H1 (cell line): ENCODE measurements around the gene SYPL1. TPM values are rescaled to one million over a fixed set of nuclear protein-coding genes. Genes with fewer than 3 reads are reported as not detected.

Source experiments
- BCL11A ChIP-seq, 2 experiments: IDR thresholded peaks; one replicate each; pipeline ENCODE4 v1.6.1; 2011; ENCODE audit warnings: low read depth in 2 of 2, low read length in 2 of 2, mild to moderate bottlenecking in 2 of 2
- CHD7 ChIP-seq: fragments of 300-600 bp; sonication (generic); IDR thresholded peaks from 2 replicates; pipeline ENCODE4 v1.7.1; 2012; ENCODE audit warnings: low read length, moderate library complexity, mild to moderate bottlenecking, inconsistent platforms; ENCODE audit not compliant: insufficient replicate concordance
- EGR1 ChIP-seq: IDR thresholded peaks from 2 replicates; pipeline ENCODE4 v1.6.1; 2011; ENCODE audit warnings: low read depth, low read length, borderline replicate concordance
- HDAC6 ChIP-seq: IDR thresholded peaks from one replicate; pipeline ENCODE4 v1.7.1; 2012; ENCODE audit warnings: low read depth, mild to moderate bottlenecking, inconsistent platforms, low read length, moderate library complexity
- JUND ChIP-seq: IDR thresholded peaks from 2 replicates; pipeline ENCODE4 v1.6.1; 2011; ENCODE audit warnings: mild to moderate bottlenecking, improper control_type of control experiment, low read length
- POLR2AphosphoS5 ChIP-seq: IDR thresholded peaks from 2 replicates; pipeline ENCODE4 v1.6.1; 2011; ENCODE audit warnings: low read depth, low read length
- RXRA ChIP-seq: IDR thresholded peaks from 2 replicates; pipeline ENCODE4 v1.6.1; 2011; ENCODE audit warnings: low read depth, mild to moderate bottlenecking, low read length, moderate library complexity; ENCODE audit not compliant: insufficient read depth
- SIN3A ChIP-seq, 2 experiments: IDR thresholded peaks in 1 of 2; conservative IDR thresholded peaks in 1 of 2; 2 replicates each; pipeline ENCODE4 v1.6.1; 2011 to 2012; ENCODE audit warnings: low read length in 2 of 2, improper control_type of control experiment in 1 of 2, low read depth in 1 of 2, mild to moderate bottlenecking in 1 of 2
- polyA plus RNA-seq, 7 experiments: library from polyadenylated mRNA; depleted of rRNA in 3 of 7; stranded (reverse) in 5 of 7; unstranded in 2 of 7; fragments of >200 nt in 5 of 7; fragments of 200-250 nt in 2 of 7; gene quantifications; 1 replicate in 5 of 7; 2 replicates in 1 of 7; 4 replicates in 1 of 7; pipeline versions ENCODE4 v1.2.1 to v1.2.3, GENCODE V29; 2011 to 2013; ENCODE audit warnings: missing spikeins in 2 of 7, mixed read lengths in 2 of 7
- total RNA-seq: library from RNA; stranded (reverse); fragmentation: NEBNext Ultra II Directional; extraction: Animal tissue kit (Norgen Biotek cat#: 25700); gene quantifications from 2 replicates; pipeline ENCODE4 v1.2.1, GENCODE V29; 2021
- TF ChIP-seq, protein P1 (sequence below): IDR thresholded peaks from 2 replicates; pipeline ENCODE4 v1.6.1; 2011; ENCODE audit warnings: low read length, improper control_type of control experiment

Gene SYPL1
- total and polyA plus RNA-seq, 2 of the 8 experiments (the other 6 are each of a cell fraction or from before 2014, with no cell fraction given) = 44.9 to 57.7 TPM

DNA sequence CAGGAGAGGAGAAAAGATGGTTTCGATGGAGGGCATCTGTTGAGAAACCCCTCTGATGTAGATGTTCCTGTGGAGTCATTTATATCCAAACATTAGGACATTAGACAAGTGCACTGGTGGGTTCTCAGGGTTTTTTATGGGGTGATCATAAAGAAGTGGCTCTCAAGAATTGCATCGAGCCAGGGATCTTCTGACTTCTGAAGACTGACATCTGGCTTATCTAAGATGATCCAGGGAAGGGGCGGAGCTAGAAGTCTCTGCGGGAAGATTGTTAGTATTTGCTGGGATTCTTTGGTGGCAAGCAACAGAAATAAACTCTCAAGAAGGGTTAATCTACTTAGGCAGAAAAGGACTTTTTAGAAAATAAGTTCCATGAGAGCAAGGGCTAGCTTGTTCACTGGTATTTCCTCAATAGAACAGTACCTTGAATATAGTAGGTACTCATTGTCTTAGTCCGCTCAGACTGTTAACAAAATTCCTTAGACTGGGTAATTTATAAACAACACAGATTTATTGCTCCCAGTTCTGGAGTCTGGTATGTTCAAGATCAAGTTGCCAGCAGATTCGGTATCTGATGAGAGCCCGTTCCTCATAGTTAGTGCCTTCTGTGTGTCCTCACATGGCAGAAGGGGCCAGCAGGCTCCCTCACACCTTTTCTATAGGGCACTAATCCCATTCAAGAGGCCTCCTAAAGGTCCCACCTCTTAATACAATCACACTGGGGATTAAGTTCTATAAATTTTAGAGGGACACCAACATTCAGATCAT, 28.5 kb upstream of the SYPL1 start (continued):
- TF ChIP-seq CHD7 (no peak), EGR1 (no peak), HDAC6 (no peak), POLR2AphosphoS5 (no peak), RXRA (no peak), BCL11A (IDR thresholded peaks at IDR 0.05; ENCODE audit: low read depth in 2 of 2, low read length in 2 of 2) (no peak), SIN3A (conservative IDR thresholded peaks at IDR 0.05 in 1 of 2, IDR thresholded peaks at IDR 0.05 in 1 of 2; ENCODE audit: low read depth in 1 of 2, low read length in 2 of 2) (no peak), JUND (no peak)
- TF ChIP-seq, protein P1, sequence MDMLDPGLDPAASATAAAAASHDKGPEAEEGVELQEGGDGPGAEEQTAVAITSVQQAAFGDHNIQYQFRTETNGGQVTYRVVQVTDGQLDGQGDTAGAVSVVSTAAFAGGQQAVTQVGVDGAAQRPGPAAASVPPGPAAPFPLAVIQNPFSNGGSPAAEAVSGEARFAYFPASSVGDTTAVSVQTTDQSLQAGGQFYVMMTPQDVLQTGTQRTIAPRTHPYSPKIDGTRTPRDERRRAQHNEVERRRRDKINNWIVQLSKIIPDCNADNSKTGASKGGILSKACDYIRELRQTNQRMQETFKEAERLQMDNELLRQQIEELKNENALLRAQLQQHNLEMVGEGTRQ = no peak
